Ramos (cell line): ENCODE measurements around the gene SATB1.

Experiments used
- in situ Hi-C: fragments of 300-500 bp; cut with MboI; formaldehyde crosslinking; loops from one replicate; pipeline ENCODE4 v1.14.3; 2022; ENCODE audit warnings: low sequenced_read_pairs; ENCODE audit not compliant: unreplicated experiment

Gene SATB1

DNA sequence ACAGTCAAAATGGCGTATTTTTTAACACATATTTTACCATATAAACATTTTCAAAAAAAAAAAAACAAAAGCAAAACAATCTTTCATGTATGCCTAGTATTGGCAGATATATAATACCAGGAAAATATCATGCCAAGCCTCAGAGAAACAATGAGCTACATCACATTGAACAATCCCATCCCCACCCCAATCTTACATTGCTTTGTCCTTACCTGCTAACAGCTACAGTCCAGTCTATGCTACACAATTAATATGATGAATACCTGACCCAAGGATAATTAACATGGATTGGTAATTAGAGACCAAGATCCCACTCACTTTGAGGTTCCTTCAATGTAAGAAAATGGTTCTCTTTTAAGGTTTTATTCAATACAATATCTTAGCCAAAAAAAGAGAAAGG lies 7.6 kb upstream of the SATB1 start:
- in situ Hi-C loops: no loop called here

DNA sequence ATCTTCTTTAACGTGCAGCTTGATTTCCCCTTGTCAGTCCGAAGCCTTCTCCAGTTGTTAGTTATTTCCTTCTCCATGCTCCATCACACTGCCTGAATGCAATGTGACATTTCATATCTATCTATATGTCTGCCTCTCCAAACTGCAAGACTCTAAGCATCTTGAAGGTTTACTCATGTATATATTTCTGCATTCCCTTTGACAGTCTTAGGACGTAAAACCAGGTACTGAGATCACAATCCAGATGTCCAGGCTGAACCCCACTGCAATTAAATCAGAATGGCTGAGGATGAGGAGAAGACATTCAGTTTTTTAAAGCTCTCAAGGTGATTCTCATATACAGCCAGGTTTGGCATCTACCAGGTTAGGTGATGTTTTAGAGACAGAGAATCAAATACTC lies 6.1 kb upstream of the SATB1 start:
- in situ Hi-C loops: no loop called here

DNA sequence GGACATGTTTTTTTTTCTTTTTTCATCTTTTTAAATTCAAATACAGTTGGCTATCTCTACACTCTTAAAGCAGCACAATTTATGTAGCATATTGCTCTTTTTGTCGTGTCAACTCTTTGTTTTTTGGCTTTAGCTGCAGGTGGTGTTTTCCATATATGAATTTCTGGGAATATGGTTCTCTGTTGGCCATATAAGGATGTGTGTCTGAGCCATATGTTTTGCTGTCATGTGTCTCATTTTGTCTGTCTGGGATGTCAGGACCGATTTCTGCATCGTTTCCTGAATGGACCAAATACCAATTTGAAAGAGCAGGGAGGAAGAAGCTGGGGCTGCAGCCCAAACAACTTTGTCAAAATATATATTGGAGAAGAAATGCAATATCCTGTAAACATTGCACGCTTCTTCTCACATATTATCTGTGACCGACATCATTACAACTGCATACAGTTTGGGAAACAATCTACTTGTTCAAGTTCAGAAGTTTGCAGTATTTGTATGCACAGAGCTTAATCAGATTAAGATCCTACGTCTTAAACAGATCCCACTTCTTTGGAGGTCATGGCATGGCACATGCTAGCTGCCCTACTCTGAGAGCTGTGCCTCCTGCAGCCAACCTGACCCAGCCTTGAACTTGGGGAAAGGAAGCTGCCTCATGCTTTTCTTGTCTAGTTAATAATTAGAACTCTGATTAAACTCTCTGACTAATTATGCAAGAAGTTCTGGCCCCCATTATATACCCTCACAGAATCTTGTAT lies 4.0 kb upstream of the SATB1 start:
- in situ Hi-C loops: no loop called here

DNA sequence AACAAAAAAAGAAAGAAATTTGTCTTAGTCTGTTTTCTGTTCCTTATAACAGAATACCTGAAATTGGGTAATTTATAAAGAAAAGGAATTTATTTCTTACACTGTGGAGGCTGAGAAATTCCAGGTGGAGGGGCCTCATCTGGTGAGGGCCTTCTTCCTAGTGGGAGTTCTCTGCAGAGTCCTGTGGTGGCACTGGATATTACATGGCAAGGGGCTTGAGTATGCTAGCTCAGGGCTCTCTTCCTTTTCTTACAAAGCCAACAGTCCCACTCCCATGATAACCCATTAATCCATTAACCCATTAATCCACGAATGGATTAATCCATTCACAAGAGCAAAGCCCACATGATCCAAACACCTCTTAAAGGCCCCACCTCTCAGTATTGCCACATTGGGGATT lies 2.9 kb upstream of the SATB1 start:
- in situ Hi-C loops: no loop called here

DNA sequence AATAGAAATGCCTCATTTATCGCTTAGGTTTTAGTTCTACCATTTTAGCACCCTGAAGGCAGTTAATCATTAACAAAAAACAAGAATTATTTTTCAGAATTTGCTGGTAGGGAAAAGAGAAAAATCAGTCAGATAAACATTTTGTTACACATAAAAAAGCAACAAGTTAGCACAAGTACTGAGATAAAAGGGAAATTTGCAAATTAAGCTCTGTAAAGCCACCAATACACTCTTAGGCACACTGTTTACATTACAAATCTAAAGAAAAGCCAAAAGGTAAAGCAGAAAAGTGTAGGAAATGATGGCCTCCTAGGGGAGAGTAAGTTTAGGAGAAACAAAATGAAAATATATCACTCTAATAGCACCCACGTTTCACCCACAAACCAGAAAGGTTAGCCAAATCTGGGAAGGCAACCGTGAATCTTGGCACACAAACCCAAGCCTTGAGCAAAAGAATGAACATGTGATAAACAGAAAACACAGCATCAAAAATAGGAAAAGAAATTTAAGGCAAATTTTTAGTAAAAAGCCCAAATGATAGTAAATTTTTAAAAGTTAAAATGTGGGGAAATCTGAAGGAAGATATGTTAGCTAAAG lies 1.6 kb upstream of the SATB1 start:
- in situ Hi-C loops: no loop called here

DNA sequence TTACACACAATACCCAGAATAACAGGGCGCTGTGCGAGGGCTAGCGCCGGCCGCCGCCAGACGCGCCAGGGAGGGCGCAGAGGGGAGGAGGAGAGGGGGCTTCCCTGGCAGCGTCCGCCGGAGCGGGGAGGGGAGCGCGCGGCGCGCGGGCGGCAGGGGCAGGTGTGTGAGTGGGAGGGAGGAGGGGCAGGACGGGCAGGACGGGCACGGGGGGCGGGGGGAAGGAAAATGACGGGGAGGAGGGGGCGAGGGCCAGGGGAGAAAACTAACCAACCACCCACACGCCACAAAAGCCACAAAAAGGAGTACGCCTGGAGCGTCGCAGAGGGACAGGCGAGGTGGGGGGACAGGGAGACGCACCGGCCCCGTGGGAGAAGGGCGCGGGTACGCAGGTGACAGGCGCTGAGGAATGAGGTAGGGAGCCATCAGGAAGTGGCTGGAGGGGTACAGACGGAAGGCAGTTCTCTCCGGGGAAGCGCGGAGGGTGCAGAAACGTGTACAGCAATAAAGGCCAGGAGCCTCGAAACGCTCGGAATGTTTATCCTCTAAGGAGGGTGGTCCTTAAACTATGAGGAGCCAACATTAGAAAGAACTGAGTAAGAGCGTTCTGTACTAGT lies 610 bp upstream of the SATB1 start:
- in situ Hi-C loops: no loop called here

DNA sequence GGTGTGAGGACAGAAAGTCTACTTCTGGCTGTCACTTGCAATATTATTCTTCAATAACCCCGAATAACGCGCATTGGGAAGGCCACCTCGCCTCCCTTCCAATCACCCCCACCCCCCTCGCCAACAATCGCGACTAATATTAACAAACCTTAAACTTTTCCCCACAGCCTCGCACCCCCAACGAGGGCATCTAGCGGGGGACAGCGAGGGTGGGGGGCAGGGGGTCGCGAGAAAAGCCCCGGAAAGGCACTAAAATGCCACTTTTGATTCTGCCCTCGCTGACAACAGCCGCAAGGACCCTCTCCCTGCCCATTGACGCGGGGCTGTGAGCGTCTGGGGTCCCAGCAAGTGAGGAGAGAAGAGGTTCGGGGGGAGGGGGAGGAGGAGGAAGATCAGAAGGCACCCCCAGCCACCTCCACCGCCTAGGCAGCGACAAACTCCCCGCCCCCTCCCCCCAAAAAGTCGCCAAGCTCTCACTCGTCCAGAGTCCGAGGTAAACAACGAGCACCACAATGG lies 868 bp downstream of the SATB1 start:
- in situ Hi-C loops: no loop called here

DNA sequence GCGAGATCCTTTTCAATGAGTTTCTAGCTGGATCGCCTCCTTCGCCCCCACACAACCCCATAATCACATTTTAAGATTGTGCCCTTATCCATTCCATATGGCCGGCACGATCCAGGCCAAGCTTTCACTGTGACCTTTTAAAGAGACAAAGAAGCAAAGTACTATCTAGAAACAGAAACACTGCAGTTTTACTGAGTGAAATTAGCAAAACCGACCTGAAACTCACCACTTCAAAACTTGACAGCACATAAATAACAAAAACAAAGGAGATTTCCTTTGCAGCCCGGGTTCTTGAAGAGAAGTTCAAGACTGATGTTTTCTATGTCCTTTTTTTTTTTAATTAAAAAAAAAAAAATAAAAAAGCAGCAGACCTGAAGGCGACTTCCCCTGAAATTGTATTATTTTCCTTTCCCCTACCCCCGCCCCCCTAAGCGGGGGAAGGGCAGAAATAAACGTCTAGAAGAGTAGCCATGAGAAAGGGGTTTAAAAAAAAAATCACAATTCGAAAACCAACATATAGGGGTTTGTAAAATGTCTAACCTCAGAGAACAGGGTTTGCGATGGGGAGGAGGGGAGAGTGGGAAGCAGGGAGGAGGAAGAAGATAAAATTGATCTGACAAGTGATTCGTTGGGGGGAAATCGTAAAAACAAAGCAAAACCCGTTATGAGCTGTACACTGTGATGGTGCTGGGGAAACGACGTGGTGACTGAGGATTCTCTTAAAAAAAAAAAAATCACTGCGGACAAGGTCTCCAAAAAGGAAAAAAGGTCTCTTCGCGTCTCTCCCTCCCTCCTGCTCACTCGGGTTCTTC lies 1.5 kb downstream of the SATB1 start:
- in situ Hi-C loops: no loop called here

DNA sequence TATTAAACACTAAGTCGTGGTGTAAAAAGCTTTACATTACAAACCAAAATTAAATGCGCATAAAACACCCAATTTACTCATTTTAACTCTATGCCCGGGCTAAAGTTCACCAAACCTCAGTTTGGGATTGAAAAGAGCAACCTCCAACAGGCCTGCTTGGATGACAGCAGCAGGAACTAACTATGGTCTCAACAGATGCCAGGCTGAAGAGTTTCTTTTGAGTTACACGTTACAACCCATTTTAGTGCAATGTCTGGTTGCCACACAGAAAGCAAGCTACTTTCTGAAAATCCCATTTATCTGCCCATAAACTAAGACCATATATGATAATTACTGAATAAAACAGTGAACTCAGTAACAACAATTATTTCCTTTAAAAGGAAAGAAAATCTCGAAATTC lies 2.2 kb downstream of the SATB1 start:
- in situ Hi-C loops: no loop called here

DNA sequence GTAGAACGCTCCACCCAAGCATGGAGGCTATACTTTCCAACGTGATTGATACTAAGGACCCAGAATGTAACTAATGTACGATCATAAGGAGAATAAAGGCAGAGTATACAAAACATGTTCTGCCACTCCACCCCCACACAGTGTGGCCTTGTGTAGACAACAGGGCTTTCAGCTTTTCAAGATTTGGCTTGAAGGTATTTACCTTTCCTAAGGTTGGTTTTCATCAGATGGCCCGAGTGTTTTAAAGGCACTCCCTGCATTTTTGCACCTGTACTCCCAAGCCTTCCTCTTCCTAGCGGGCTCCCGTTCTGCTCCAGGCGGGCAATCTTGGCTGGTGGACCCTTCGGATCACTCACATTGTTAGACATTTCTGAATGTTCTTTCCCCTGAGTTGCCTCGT lies 4.6 kb downstream of the SATB1 start:
- in situ Hi-C loops: no loop called here

DNA sequence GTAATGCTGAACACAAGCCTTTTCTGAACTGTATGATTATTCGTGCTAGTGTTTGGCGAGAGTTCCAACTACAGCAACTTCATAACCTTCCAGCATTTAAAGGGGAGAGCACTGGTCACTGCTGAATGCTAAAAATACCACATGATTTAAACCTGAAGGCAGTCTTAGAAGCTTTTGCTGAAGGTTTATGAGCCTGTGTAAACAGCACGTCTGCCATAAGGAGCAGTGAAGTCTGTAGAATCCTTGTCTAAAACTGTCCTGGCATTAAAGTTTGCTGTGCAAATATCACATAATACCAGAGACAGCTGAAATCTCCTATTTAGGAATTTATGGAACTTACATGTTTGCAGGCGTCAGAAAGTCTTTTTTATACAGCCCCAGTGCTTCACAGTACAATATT lies 5.9 kb downstream of the SATB1 start:
- in situ Hi-C loops: no loop called here

DNA sequence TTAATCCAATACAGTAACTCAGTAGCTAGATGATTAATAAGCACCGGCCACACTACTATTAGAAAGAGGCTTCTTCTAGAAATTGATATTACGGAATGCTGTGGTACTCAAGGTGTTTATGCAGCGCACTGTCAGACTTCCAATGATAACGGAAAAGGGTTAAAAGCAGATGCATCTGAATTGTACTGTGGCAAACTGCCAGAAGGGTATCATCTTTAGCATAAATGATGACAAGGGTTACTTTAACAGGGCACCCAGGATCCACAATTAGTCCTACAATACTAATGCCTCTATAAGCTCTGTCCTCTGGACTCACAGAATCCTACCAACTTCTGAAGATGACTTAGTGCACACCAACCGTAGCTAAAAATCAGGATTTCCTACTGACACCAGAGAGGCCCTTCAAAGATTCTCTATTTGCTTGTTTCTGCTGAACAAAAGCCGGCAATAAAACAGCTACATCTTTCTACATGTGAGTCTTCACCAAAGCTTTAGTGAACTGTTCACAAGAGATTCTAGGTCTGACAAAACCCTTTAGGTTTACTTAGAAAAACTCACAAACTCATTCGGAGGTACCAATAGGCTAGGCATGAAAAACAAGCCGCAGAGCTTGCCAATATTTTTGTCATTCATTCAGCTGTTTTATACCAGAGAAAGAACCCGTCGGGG lies 7.1 kb downstream of the SATB1 start:
- in situ Hi-C loops: no loop called here

DNA sequence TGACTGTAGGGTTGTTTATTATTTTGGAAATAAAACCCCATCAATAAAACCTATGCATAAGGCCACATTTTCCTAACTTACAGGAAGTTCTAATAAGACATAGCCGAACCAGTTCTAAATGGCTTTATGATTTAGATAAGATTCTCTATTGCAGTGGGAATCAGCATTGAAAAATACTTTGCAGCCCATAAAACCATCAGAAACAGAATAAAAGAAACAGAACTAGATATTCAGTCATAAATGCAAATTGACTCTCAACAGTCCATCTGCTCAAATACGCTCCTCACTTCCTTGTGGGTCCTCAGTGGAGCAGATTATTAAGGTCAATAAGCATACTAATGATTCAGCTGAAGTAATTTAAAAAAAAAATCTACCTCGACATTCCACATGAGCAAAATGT lies 8.8 kb downstream of the SATB1 start:
- in situ Hi-C loops: no loop called here

DNA sequence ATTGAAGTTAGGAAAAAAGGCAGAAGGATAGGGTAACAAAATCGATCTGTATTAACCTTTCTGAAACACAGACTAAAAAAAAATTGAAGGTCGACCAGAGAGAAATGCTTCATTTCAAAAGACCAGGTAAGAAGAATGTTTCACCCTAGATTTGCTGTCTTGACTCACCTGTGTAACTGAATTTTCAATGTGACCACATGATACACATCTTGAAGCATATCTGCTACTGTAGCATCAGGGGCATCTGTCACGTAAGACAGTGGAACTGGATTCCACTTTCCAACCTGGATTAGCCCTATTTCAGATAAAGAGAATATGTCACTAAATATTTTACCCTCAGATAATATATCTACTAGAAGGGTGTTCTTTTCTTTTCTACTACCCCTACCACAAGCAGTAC lies 9.3 kb downstream of the SATB1 start:
- in situ Hi-C loops: no loop called here

DNA sequence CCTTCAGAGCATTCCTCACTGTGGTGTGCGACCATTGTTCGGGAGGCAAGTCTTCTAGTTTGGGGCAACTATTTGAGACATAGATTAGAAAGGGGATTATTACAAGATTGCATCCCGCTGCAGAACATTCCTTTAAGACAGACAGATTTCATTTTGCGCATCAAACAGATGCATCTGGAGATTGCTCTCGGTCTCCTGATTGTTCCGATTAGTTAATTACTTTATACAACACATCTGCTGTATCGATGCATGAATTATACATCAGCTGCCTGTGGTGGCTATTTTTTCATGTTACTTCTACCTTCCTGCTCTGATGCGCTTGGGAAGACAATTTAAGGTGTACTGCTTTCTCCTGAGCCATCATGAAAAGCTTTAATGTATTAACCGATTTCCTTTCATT lies 10.0 kb downstream of the SATB1 start:
- in situ Hi-C loops: no loop called here

DNA sequence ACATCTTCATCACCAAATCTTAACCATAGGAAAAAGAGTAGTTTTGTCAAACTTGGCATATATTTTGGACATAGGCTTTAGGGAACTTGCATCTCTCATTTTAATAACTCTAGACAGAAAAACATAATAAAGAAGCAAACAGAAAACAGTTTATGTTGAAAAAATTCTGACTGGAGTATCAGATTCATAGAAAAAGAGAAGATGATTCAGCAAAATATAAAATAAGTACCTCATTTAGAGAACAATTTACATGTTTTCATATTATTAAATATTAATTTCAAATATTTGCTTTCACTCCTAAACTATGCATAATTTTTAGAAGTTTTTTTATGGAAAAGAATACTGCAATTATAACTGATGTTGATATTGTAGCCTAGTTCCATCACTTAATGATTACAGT lies 12.5 kb downstream of the SATB1 start:
- in situ Hi-C loops: no loop called here

DNA sequence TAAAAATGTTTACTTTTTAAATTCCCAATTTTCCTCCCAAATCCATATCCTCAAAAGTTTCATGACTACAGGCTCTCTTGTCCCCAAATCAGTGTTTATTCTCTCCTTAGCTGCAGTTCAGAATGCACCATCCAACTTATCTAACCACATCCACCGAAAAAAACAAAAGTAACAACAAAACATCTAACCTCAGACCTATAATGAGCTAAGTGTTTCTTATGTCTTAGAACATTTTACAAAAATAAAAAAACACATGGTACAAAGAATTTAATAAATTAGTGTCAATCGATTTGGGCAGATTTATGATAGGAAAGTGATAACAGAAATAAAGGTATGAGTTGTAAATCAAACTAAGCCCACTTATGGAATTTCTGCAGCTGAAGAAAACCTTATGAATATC lies 13.6 kb downstream of the SATB1 start:
- in situ Hi-C loops: no loop called here

DNA sequence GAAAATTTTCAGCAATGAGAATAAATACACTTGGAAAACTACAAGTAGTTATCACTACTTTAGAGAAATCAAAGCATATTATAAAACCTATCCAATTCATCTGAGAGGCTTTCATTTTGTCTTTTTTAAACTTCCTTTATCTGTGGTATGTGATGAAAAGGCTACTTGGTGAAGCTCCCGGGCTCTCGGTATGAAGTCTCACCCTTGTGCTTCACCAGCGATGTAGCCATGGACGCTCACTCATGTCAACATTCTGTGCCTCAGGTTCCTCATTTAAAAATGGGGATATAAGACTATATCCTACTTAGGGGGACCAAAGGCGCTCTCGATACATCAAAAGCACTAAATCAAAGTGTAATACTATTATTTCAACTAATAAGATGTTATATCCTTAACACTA lies 14.9 kb downstream of the SATB1 start:
- in situ Hi-C loops: no loop called here

DNA sequence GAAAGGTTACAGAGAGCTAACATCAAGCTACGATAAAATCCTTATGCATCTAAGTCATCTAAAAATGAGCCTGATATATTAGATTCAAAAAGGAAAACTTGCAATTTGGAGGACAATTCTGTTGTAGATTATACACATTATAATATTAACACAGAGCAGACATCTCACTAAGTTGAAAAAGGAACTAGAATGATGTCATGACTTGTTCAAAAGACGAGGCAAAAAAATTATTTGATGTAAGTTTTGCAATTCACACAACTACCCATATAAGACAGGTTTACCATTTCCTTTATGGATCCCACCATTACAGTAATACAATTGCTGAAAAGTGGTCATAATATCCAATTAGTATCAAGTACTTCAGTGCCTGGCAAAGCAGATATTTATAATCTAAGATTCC lies 15.9 kb downstream of the SATB1 start:
- in situ Hi-C loops: no loop called here

DNA sequence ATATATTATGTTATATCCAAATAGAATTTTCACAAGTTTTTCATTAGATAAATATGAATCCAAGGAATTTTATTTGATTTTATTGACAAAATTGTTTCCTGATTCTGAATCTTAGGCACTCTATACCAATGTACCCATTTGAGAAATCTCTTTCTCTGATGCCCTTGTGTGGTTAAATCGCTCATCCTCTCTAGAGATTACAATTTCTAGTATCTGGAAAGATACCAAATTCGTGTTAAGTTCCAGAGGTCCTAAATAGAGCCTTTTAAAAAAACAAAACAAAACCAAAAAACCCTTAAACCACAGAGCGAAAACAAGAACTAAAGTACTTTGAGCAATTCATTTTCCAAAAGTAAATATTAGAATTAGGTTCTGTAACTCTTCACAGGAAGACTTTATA lies 20.0 kb downstream of the SATB1 start:
- in situ Hi-C loops: no loop called here
